Epidermal melanocyte (primary cell): ENCODE data around the gene MAGI1.

Experiments
- DNase-seq: peaks from one replicate; pipeline ENCODE4 v3.0.0; 2011; ENCODE audit warnings: low spot score; ENCODE audit not compliant: insufficient read length

Gene MAGI1

DNA sequence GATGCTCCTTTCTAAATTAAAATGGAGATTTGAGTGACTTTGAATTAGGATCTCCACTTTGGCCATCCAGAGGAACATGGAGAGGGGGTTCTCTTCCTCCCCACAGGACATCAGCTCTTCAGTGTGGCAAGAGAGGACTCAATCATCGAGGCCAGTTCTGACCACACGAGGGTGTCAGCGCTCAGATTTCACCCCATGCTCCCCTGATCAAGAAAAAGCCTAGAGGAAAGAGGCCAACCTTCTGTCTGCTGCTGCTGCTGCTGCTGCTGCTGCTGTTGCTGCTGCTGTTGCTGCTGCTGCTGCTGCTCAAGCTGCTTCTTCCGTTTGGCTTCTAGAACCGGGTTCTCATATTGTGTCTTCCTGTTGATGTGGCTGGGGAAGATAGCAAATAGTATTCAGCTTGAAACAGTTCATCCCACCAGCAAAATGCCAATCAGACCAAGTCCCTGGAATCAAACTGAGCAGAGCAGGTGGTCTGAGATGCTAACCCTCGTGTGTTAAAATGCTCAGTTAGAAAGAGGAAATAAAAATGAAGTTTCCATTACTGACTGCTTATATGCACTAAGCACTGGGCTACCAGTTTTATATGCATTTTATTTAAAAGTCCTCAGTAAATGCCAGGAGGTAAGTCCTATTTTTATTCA is 599.0 kb downstream of the MAGI1 start:
- peak; percentile 46 for DNase-seq

DNA sequence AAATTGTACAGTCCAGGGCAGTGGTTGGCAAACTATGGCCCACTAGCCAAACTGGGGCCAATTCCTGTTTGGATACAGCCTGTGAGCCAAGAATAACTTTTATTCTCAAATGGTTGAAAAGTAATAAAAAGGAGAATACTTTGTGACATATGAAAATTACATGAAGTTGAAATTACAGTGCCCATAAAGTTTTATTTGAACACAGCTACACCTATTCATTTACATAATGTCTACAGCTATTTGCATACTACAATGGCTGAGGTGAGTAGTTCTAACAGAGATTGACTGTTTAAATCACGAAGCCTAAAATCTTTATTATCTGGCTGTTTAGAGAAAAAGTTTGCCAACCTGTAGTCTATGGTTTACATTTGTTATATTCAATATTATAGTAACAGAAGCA is 600.1 kb downstream of the MAGI1 start:
- no peak for DNase-seq

DNA sequence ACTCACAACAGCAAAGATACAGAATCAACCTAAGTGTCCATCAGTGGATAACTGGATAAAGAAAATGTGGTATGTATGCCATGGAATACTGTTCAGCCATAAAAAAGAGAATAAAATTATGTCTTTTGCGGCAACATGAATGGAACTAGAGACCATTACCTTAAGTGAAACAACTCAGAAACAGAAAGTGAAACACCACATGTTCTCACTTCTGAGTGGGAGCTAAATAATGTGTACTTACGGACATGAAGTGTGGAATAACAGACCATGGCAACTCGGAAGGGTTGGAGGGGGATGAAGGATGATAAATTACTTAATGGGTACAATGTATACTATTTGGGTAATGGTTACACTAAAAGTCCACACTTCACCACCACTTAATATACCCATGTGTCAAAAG is 600.6 kb downstream of the MAGI1 start:
- DNase-seq: no peak

DNA sequence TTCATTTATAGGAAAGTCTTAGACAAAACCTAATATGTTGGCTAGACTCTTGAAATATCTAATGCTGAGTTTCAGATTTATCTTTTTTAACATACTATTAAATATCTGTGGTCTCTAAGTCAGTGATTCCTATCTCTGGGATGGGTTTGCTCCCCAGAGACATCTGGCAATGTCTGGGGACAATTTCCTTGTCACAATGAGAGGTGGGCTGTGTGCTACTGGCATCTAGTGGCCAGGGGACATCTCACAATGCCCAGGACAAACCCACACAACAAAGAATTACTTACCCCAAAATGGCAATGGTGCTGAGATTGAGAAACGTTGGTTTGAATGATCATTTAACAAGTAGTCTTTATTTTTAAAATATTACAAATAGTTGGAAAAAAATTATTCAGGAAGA is 602.1 kb downstream of the MAGI1 start:
- no peak for DNase-seq

DNA sequence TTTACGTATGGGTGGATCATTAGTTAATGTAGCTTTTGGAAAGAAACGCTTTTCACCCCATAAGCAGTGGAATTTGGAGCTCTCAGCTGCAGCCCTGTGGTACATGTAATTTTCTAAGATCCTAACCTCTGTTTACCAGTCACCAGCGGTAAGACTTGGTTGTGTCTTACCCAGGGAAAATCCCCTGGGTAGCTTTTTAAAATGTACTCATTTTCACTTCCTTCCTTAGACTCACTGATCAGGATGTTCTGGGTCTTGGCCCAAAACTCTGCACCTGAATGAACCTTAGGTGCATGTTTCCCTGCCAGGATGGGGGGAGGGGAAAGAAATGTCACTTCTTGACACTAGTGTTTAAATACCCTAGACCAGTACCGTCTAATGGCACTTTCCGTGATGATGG is 605.2 kb downstream of the MAGI1 start:
- no peak for DNase-seq

DNA sequence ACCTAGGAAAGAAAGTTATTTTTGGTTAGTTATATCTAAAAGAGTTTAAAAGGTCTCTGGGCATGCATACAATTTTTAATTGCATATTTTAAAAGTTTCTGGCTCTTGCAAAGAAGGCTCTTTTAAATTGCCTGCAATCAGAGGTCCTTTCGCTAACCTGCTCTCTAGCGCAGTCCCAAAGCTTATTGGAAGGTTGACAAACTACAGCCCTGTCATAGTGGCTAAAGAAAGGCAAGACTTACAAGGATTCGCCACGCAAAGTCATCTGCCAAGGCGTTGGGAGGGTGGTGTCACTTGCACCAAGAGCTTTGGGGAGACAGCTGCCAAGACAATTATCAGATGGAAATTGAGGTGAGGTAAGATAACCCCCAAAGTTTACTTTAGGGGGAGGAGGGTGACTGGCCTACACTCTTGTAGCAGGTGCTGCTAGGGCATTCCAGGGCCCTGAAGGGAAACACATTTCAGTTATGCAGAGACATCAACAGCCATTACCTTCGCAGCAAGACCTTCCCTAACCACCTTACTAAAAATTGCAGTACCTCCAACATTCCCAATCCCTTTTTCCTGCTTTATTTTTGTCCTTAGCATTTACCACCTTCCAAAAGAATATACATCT is 606.2 kb downstream of the MAGI1 start:
- no peak for DNase-seq

DNA sequence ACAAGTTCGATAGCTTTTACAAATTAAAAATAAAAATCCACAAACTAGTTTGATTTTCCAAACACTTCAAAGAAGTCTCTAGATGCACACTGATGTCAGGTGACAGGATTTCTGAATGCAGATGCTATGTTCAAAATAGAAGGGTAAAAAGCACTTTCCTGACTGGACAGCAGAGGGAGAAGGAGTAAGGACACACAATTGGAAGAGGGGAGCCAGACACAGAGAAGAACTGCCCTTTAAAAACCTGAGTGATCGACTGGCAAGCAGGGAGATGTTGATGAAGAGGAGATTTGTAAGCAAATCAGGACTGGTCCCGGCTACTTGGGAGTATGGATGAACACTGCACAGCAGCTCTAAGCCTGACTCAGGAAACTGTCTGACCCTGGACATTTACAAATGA is 612.8 kb downstream of the MAGI1 start:
- no peak for DNase-seq

DNA sequence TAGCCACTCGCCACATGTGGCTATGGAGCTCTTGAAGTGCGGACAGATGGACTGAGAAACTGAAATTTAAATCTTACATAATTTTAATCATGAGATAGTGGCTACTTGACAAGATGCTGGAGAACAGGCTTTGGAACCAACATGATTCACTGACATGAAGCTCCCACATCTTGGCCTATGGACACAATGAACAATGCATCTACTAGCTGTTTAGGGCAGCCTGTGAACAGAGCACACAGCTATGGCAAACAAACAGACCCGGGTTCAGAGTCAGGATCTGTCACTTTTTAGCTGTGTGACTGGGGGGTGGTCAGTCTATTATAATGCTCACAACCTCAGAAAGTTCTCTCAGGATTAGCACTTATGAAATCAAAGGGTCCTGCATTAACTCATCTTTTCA is 616.6 kb downstream of the MAGI1 start:
- DNase-seq: no peak

DNA sequence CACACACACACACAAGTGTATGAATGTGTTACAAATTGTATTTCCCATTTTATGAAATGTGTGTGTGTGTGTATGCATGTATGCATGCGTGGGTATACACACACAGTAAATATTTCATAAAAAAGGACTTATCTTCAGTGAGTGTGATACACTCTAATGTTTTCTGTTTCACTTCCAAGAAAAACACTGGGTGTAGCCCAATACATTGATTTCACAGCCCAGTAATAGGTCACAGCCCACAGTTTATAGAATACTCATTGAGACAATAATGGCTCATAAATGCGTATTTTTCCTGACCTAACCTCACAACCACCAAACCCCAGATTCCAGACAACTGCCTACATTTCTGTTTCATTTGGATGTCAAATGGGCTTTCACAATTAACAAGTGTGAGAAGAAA is 619.5 kb downstream of the MAGI1 start:
- DNase-seq: no peak

DNA sequence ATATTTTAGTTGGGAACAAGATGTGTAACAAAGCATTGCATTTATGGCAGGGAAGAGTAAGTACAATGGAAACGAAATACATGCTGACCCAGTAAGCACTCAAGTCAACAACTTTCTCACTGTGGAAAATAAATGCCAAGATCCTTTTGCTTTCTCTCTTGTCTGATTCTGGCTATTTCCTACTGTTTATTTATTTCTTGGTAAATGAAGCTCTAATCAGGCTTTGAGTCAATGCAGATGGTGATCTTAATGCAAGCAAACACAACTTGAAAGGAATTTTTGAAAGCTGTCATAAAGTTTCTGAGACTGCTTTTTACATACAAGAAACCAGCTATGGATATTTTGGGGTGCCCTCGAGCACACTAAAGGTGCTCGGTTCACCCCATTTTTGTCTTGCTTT is 624.8 kb downstream of the MAGI1 start:
- DNase-seq: no peak

DNA sequence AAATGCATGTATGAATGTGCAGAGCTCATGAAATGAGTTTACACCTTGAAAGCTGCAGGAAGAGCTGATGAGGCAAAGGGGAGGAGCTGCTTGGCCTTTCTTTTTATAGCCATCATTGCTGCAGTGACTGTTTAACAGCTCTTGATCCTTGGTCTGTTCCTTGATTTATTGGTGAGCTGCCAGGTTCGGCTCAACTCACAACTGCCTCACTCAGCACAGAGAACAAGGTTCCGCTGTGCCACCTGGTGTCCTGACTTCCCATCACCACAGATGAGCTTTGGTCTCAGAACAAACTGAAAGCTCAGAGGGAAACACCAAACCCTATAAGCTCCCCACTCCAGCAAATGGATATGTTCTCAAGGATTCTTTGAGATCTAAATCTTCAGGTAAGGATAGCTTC is 626.1 kb downstream of the MAGI1 start:
- DNase-seq: no peak

DNA sequence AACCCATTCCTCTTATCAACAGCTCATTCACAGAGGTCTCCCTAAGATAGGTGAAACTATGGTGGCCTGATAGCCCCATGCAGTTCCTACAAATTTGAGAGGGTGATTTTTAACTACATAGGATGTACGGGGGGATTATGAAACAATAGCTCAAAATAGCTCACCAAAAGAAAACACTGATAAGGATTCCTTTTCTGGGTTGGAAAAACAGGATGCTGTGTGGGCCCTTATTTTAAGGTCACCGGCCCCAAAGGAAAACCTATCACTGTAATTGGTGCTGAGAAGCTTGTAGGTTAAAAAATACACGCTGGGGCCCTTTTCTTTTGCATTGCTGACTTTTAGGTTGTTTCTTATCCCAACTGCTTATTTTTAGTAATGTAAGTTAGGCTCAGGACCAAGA is 627.4 kb downstream of the MAGI1 start:
- no peak for DNase-seq

DNA sequence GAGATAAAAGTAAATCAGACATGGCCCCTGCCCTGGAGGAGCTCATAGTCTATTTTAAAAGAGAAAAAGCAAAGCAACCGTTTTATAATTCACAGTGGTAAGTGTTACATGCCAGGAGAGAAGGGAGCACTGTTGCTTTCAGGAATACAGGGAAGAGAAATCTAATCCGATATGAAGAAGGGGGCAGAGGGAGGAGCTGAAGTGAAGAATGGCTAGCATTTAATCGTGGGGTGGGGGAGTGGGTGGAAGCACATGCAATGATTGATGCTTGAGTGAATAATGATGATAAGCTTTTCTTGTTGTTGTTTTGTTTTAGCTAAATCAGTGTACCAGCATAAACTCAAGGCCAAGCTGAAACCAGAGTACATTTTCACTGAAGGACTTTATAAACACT is 629.5 kb downstream of the MAGI1 start:
- DNase-seq: no peak

DNA sequence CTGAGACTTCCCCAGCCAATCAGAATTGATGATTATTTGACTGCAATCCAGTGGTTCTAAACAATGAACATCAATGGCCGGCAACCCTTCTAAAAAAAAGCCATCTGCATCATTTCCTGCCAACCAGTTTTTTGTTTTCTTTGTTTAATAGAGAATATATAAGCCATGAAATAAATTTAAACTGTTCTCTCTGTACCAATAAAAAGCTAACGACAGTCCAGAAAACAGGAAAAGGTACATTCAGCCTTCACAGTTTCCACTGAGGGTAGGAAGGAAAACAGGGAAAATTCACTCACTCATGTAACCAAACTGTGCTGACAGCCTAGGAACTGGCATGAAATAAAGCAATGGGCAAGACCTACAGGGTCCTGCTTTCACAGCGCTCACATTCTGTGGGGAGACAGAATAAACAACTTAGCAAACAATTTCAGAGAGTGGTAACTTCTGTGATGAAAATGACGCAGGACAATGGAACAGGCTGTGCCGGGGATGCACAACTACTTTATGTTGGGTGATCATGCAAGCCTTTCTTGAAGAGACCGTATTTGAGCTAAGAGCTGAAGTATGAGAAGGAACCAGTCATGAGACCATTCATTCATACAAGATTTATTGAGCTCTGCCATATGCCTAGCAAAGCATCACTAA is 630.1 kb downstream of the MAGI1 start:
- no peak for DNase-seq

DNA sequence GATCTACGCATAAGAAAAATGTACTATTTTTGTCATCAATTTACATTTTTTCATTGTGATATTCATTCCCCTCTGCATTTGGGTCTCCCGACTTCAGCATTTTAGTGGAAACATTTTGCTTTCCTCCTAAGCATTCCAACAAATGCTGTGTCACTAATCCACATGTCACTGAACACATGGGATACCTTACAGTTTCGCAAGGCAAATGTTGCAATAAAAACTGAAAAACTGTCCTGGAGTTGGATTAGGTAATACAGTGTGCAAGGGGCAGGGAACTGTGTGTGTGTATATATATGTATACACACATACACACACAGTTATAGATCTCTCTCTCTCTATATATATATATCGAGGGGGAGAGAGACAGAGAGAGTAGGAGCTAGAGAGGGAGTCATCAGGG is 632.2 kb downstream of the MAGI1 start:
- no peak for DNase-seq

DNA sequence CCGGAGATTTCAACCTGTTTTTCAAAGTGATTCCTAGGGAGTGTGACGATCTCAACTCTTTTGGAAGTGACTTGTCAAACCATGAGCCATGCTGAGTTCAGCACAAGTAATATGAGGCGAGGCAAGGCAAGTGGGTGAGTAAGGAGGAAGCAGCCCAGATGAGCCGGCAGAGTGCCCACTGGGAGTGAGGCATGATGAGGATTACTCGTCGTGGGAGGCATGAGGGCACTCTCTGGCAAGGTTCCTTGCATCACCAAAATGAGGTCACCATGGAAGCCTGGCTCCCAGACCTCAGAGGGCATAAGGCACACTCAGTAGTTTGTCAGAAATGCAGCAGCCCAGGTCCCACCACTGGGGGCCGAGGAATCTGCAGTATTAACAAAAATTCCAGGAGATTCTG is 636.1 kb downstream of the MAGI1 start:
- peak; percentile 34 for DNase-seq

DNA sequence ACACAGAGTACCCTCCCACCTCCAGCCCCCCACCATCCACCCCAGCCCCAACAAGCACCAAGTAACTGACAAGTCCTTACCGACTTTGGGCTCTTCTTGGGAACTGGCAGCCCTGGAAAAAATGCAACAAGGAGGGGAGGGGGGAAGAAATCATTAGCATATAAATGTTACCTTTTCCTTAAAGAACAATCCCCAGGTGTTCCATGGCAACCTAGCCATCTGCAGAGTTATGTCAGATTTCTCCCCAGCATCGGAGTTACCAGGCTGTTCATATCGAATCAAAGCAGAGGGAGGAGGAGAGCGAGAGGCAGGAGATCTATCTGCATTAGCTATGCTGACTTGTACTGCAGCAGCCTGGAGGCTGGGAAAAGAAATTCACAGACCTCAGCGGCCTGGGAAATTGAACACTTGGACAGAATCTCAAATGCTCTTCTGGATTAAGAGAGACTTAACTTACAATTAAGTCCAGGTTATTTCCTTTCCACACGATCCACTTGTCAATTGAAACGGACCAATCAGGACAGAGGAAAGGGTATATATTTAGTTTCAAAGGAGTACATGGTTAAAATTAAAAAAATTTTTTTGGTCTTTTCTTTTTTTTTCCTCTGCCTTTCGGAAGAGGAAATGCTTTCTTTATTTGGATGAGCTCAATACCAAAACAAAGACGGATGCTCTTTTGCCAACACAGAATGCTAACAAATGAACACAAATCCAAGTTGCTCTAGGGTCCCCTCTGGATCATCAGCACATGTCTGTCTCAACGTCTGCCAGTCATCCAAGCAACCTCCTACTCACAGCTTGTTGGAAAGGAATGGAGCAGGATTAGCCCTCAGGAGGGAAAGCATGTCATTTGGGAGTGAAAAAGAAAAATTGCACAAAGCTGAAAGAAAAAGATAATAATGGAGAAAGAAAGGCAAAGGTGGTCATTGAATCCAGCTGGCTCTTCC is 637.1 kb downstream of the MAGI1 start:
- DNase-seq: no peak

DNA sequence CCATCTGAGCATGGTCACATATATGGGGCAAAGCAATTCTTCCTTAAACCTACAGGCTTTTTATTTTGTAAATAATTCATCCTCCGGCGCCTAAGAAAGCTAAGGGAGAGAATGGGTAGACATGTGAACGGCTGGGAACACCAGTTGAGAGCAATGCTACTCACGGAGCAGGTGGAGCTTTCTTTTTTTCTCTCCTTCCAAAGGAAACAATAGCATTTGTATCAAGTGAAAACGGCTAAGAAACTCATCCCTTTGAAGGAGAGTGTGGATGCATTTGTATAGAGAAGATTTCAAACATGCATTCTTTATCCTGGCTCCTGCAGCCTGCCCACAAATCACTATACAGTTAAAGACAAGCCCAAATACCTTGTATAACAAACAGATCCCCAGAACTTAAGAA is 637.8 kb downstream of the MAGI1 start:
- no peak for DNase-seq

DNA sequence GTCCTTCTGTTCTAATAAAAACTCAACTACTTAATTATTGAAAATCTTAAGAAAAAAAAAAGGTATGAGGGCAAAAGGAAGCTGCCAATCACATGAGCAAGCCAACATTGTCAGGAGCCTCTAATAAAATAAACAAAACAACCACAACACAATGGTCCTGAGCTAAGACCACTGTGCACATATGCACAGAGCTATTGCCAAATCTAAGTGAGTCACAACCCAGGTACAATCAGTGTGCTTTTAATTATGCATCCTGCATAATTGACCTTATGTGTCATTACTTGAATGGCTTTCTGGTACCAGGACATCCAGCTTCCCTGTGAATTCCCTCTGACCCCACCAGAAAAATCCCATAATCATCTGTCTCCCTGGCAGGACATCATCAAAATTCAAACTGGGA is 639.8 kb downstream of the MAGI1 start:
- DNase-seq: no peak

DNA sequence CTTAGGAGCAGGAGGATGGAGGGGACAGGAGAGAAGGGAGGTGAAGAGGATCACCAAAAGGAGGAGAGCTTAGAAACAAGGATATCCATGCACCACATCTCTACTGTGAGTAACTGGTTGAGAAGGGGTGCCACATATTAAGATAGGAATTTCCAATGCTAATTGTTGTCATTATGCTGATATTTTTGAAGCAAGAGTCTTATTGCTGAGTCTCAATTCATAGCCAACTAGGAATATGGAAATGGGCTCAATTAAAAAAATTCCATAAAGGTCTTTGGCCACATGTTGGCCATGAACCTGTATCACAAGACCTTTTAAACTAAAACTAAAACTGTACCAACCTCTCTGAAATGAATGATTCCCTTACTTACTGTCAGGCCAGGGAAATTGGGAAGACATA is 642.6 kb downstream of the MAGI1 start:
- DNase-seq: no peak

DNA sequence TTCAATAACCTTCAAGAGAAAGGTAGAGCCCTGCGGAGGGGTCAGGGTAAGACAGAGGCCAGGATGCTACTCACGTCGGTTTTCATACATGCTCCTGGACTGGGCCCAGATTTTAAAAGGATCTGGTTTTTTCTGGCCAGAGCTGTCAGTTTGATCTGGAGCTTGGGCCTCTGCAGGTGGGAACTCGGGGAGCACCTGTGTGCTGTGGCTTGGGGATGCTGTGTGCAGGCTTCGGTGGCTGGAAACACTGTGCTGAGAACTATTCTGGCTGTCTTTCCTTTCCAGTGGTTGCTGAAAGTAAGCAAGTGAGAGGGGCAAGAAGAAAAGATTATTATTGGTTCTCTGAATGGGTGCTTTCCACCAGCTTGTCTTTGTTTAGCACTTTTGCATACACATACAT is 647.6 kb downstream of the MAGI1 start:
- no peak for DNase-seq

DNA sequence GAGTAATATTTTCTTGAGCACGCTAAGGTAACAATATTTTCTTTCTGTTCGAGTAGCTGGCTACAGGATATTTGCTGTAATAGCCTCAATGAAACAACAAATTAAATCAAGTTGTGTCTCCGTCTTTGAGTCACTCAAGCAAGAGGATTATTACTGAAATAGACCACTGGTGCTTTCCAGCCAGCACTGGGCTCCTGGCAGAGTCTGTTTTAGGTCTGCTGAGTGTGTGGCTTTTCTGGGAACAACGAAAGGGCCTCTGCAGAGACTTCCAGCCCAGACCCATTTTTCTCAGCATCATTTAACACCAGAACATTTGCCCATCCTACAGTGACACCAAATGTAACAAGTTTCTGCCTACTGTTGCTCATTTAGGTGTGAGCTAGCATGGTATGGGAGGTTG is 652.9 kb downstream of the MAGI1 start:
- no peak for DNase-seq
